Omental fat pad (tissue), 4 donors: ENCODE results near the gene FCGR3B. TPM values are rescaled to one million over a fixed set of nuclear protein-coding genes. Genes with fewer than 3 reads are reported as not detected.
"Not testable (repeated sequence)": the region's sequence is repeated elsewhere in the genome, so short reads cannot be mapped to it uniquely, and the experiment has no call there.

ENCODE experiments used
- ATAC-seq: fragments of 150-250 bp; one replicate; pipeline ENCODE4 v1.9.1; 2016; ENCODE audit warnings: mild to moderate bottlenecking, moderate library complexity; ENCODE audit not compliant: low FRiP score
- DNase-seq: peaks from one replicate; pipeline ENCODE4 v3.0.0-alpha.2; 2019; ENCODE audit warnings: low spot score
- total RNA-seq, 4 donors: library from RNA; depleted of rRNA; stranded (reverse); fragments of >200 nt; gene quantifications; one replicate each; pipeline ENCODE4 v1.1.0, GENCODE V29; 2016

Gene FCGR3B
- total RNA-seq, 4 donors from 2014 or later: 3.7 to 31.4 (median 5.9) TPM

DNA sequence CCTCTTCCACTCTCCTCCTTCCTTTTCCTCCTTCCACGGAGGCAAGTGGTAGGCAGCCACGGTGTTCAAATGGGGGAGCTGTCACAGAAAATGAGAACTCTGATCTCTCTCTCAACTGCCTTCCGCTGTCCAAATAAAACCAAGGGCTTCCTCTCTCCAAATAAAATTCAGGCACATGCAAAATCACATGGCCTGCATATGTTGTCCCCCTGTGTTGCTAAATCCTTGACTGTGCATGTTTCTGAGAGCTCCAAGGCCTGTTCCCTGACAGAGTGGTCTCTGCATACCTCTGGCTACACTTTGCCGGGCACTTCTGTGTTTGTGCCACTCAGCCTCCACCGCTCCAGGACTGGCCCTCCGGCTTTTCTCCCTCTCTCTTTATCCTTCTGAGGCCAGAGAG, 42.4 kb downstream of the FCGR3B start:
- not testable (repeated sequence) for ATAC-seq

DNA sequence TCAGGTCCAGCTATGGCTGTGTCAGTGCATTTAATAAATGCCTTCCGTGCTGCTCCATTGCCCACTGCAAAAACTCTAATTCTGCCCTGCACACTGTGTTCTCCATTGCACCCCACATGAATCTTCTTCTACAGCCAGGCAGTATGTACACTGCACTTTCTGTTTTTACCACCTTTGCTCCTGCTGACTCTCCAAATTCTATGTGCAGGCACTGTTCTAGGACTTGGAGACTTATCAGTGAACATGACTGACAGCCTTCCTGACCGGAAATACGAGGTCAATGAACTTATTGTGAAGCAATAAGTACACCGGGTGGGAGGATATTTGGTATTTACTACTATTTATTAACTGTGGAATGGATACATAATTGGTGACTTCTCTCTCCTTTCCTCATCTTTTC, 48.1 kb downstream of the FCGR3B start:
- DNase-seq: not testable (repeated sequence)

More for the DNA sequence above, 42.4 kb downstream of the FCGR3B start:
- not testable (repeated sequence) for DNase-seq

DNA sequence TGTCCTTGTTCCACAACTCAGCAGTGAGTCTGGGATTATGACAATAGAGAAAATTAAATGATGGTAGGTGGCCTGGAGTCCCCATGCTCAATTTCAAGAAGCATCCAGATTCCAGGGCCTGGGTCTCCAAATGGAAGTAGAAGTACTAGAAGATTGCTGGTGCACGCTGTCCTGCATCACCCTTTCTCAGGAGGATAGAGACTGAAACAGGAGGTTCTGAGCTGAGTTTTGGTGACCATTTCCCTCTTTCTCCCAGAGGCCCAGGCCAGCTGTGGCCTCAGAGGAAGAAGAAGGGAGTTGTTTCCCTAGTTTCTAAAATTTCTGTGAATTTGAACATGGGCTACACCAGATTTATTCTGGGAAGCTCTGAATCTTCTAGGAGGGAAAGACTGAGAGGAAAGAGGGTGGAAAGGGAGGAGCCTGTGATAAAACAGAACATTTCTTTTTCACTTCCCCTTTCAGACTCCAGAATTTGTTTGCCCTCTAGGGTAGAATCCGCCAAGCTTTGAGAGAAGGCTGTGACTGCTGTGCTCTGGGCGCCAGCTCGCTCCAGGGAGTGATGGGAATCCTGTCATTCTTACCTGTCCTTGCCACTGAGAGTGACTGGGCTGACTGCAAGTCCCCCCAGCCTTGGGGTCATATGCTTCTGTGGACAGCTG, 50.0 kb downstream of the FCGR3B start:
- not testable (repeated sequence) for ATAC-seq

More for the DNA sequence above, 48.1 kb downstream of the FCGR3B start:
- not testable (repeated sequence) for ATAC-seq

DNA sequence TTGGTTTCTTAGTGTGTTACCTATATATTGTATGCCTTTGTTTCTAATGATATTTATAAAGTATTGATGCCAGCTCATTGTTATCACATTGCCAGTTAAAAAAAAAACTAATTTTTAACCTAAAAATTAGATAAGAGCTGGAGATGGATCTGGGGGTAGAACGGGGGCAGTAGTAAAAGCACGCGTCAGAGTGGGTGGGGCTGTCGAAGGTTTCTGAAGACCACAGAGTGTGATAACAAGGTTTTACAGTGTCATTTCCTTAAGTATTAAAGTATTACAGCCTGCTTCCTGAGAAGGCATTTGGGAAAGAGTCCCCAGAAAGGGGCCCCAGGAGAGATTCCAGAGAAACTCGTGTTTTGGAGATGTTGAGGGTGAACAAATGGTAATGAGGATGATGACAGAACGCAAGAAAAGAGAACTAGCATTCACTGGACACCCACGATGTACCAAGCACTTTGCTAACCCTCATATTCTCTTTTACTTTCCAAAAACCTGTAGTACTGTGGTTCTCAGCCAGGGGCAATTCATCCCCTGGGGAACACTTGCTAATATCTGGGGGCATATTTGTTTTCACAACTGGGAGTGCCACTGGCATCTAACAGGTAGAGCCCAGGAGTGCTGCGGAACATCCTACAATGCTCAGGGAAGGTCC, 51.0 kb downstream of the FCGR3B start:
- not testable (repeated sequence) for DNase-seq, ATAC-seq

More for the DNA sequence above, 50.0 kb downstream of the FCGR3B start:
- DNase-seq: not testable (repeated sequence)

DNA sequence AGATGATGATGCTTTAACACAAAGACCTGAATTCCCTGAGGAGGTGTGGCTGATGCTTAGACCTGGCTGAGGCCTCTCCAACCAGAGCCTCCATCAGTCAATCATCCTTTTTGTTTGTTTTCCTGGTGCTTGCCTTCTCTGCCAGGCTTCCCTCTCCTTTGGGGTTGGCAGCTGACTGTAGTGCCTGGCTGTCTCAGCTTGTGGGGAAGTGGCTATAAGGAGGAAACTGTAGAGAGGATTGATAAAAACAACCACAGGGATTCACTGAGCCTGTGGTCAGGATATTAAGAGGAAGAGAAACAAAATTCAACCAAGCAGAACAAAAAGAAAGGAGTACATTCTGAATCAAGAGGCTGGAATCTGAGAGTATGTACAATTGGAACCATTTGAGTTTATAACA, 54.3 kb downstream of the FCGR3B start:
- not testable (repeated sequence) for DNase-seq, ATAC-seq

Other genes starting within 250 kb of the FCGR3B start
- 100 to 1,000 TPM; 118 to 222 (median 130) TPM for gene FCGR2A, start 125.7 kb downstream of the FCGR3B start, total RNA-seq
- 100 to 1,000 TPM in 1 of 4 donors, 10 to 100 TPM in 2, 1 to 10 TPM in 1; 8.2 to 134 (median 18.8) TPM for gene HSPA6, start 106.6 kb downstream of the FCGR3B start, total RNA-seq
- 10 to 100 TPM; 27.6 to 44.3 (median 29.4) TPM for gene FCGR3A, start 81.4 kb downstream of the FCGR3B start, total RNA-seq
- gene FCGR2B, start 32.0 kb upstream of the FCGR3B start, total RNA-seq: 10 to 100 TPM; 31.3 to 74.9 (median 42.8) TPM
- under 1 TPM in 2 of 4 donors, not detected in 2; 0.48 to 0.84 TPM for gene FCRLA, start 76.1 kb upstream of the FCGR3B start, total RNA-seq
- gene FCRLB, start 90.4 kb upstream of the FCGR3B start, total RNA-seq: 1 to 10 TPM in 2 of 4 donors, under 1 TPM in 2; 0.65 to 2.2 (median 0.98) TPM
- 10 to 100 TPM; 14.8 to 49.2 (median 27.8) TPM for gene DUSP12, start 118.6 kb upstream of the FCGR3B start, total RNA-seq
- gene ATF6, start 135.1 kb upstream of the FCGR3B start, total RNA-seq: 10 to 100 TPM; 30.9 to 38.0 (median 36.1) TPM